Osteocyte (in vitro differentiated cells): ENCODE data around the gene FIBP. TPM values are rescaled to one million over a fixed set of nuclear protein-coding genes. Genes with fewer than 3 reads are reported as not detected.

ENCODE experiments used
- DNase-seq: peaks from one replicate; pipeline ENCODE4 v3.0.0; 2021; ENCODE audit warnings: mixed read lengths; ENCODE audit not compliant: unreplicated experiment; ENCODE audit errors: extremely low spot score
- H3K27ac Mint-ChIP-seq: one replicate; pipeline ENCODE4 v1.8.0; 2021; ENCODE audit warnings: mild to moderate bottlenecking, mixed read lengths; ENCODE audit not compliant: unreplicated experiment
- H3K27me3 Mint-ChIP-seq: one replicate; pipeline ENCODE4 v1.8.0; 2021; ENCODE audit warnings: mixed read lengths; ENCODE audit not compliant: unreplicated experiment
- H3K36me3 Mint-ChIP-seq: one replicate; pipeline ENCODE4 v1.8.0; 2021; ENCODE audit warnings: mixed read lengths; ENCODE audit not compliant: unreplicated experiment
- H3K4me1 Mint-ChIP-seq: one replicate; pipeline ENCODE4 v1.8.0; 2021; ENCODE audit warnings: mixed read lengths; ENCODE audit not compliant: unreplicated experiment
- H3K4me3 Mint-ChIP-seq: one replicate; pipeline ENCODE4 v1.8.0; 2021; ENCODE audit warnings: mild to moderate bottlenecking, moderate library complexity, mixed read lengths; ENCODE audit not compliant: unreplicated experiment
- H3K9me3 Mint-ChIP-seq: one replicate; pipeline ENCODE4 v1.8.0; 2021; ENCODE audit warnings: mixed read lengths; ENCODE audit not compliant: unreplicated experiment
- total RNA-seq: library from RNA; stranded (reverse); gene quantifications from 2 replicates; pipeline ENCODE4 v1.2.1, GENCODE V29; 2021
- TF ChIP-seq, protein P1 (sequence below): fragments of 200-600 bp; sonication (generic); IDR thresholded peaks from 2 replicates; pipeline ENCODE4 v1.5.0; 2021; ENCODE audit warnings: antibody characterized with exemption, mild to moderate bottlenecking, moderate library complexity

The FIBP gene
- total RNA-seq, 1 donor from 2014 or later: 92.4 TPM

DNA sequence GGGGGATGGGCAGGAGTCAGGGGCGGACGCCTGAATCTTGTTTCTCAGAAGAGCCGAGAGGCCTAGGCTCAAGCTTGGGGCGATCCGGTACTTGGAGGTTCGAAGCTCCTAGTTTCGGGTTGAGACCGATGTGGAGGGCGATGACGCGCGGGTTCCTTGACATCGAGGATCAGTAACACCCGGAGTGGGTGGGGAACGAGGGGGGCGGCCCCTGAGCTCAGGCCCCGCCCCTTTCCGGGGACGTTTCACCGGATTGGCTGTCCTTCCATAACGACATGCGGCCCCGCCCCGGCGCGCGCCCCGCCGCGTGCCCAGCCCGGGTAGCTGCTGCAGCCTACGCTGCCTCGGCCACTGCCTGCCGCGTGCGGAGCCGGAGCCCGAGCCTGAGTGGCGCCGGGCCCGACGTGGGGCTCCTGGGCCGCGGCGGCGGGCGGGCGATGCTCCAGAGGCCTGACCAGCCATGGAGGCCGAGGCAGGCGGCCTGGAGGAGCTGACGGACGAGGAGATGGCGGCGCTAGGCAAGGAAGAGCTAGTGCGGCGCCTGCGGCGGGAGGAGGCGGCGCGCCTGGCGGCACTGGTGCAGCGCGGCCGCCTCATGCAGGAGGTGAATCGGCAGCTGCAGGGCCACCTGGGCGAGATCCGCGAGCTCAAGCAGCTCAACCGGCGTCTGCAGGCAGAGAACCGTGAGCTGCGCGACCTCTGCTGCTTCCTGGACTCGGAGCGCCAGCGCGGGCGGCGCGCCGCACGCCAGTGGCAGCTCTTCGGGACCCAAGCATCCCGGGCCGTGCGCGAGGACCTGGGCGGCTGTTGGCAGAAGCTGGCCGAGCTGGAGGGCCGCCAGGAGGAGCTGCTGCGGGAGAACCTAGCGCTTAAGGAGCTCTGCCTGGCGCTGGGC lies 2.3 kb upstream of the FIBP start, which contains the start of gene CCDC85B:
Gene CCDC85B (plus strand): TSS at position 350 of the 895 bp plus-strand sequence. CDS start 111 bp downstream, at position 461.
- H3K36me3 Mint-ChIP-seq: peaks cover 14% of the 10 kb centered on the region
- peak within 1 kb of the TSS; percentile 99 for H3K27ac Mint-ChIP-seq
- H3K4me3 Mint-ChIP-seq: peak within 1 kb of the TSS; percentile 98
- peak; percentile 98 for DNase-seq
- peaks cover 65% of the 10 kb centered on the region for H3K4me1 Mint-ChIP-seq
- no peaks in the 10 kb centered on the region for H3K9me3 Mint-ChIP-seq
- no peaks in the 10 kb centered on the region for H3K27me3 Mint-ChIP-seq
- TF ChIP-seq, protein P1, sequence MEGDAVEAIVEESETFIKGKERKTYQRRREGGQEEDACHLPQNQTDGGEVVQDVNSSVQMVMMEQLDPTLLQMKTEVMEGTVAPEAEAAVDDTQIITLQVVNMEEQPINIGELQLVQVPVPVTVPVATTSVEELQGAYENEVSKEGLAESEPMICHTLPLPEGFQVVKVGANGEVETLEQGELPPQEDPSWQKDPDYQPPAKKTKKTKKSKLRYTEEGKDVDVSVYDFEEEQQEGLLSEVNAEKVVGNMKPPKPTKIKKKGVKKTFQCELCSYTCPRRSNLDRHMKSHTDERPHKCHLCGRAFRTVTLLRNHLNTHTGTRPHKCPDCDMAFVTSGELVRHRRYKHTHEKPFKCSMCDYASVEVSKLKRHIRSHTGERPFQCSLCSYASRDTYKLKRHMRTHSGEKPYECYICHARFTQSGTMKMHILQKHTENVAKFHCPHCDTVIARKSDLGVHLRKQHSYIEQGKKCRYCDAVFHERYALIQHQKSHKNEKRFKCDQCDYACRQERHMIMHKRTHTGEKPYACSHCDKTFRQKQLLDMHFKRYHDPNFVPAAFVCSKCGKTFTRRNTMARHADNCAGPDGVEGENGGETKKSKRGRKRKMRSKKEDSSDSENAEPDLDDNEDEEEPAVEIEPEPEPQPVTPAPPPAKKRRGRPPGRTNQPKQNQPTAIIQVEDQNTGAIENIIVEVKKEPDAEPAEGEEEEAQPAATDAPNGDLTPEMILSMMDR: peak; percentile 40

DNA sequence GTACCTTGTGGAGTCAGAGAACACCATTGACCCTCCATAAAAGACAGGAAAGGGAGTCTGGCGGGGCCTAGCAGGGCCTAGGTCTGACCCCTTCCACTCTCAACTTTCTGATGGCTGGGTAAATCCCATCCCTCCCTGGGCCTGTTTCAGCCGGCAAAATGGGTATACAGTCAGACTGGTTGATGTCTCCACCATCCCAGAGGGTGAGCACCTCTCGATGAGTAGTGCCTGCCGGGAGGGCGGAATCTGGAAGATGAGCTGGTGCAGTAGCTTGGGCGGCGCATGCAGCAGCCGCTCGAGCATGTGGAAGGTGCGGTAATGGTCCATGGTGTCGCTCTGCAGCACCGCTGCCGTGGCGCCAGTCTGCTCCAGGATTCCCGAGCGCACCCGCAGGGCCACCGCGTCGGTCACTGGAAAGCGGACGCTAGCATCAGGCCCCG lies 528 bp downstream of the FIBP start:
- Mint-ChIP-seq H3K27me3 (no peaks in the 10 kb centered on the region), H3K4me1 (peaks cover 53% of the 10 kb centered on the region), H3K4me3 (peak overlapping the region; percentile 98), H3K9me3 (no peaks in the 10 kb centered on the region), H3K27ac (peak overlapping the region; percentile 99), H3K36me3 (peaks cover 24% of the 10 kb centered on the region)
- TF ChIP-seq, protein P1: no peak
- no peak for DNase-seq

DNA sequence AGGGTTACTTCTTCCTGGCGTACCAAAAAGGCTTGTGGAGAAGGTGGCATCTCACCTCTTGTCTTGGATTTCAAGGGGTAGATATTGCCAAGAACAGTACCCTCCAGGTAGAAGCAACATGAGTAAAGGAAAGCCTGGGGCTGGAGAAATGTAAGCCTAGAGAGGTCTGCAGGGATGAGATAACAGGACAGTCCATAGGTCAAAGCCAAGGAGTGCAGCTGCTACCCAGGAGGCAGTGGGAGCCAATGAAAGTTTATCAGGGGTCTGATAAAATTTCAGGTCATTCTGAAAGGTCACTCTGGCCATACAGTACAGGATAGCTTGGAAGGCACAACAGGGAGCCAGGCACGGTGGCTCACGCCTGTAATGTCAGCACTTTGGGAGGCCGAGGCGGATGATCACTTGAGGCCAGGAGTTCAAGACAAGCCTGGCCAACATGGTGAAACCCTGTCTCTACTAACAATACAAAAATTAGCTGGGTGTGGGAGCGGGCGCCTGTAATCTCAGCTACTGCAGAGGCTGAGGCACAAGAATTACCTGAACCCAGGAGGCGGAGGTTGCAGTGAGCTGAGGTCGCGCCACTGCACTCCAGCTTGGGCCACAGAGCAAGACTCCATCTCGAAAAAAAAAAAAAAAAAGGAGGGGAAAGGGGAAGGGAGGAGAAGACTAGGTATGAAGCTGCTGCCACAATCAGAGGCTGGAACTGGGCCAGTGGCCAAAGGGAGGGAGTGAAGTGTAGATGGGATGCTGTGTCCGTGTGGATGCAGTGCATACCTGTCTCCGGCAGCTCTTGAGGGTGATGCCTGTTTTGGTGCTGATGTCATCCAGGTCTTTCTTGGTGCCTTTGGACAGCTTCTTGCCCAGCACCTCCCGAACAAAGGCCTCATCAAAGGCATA lies 1.2 kb downstream of the FIBP start:
- H3K27ac Mint-ChIP-seq: peak overlapping the region; percentile 99
- H3K4me3 Mint-ChIP-seq: peak overlapping the region; percentile 98
- DNase-seq: no peak
- H3K9me3 Mint-ChIP-seq: no peaks in the 10 kb centered on the region
- peaks cover 22% of the 10 kb centered on the region for H3K36me3 Mint-ChIP-seq
- H3K27me3 Mint-ChIP-seq: no peaks in the 10 kb centered on the region
- TF ChIP-seq, protein P1: no peak
- H3K4me1 Mint-ChIP-seq: peaks cover 46% of the 10 kb centered on the region

GRCh38 chr11:65885808-65886536 lies 2.3 kb downstream of the FIBP start:
- no peaks in the 10 kb centered on the region for H3K9me3 Mint-ChIP-seq
- peaks cover 23% of the 10 kb centered on the region for H3K36me3 Mint-ChIP-seq
- TF ChIP-seq, protein P1: no peak
- no peak overlapping the region for H3K27ac Mint-ChIP-seq
- H3K4me1 Mint-ChIP-seq: peaks cover 43% of the 10 kb centered on the region
- no peak overlapping the region for H3K4me3 Mint-ChIP-seq
- H3K27me3 Mint-ChIP-seq: no peaks in the 10 kb centered on the region
- no peak for DNase-seq
